Activated CD4-positive, CD25-positive, alpha-beta regulatory T cell (primary cell): ENCODE results near the gene TSPAN31.
"Not testable (repeated sequence)": the region's sequence is repeated elsewhere in the genome, so short reads cannot be mapped to it uniquely, and the experiment has no call there.

Experiments used
- DNase-seq, 4 experiments: peaks; one replicate each; lab custom pipeline; 2025; lab: John Stamatoyannopoulos, UW

Gene TSPAN31

GRCh38 chr12:57767305-57767698, 22.5 kb downstream of the TSPAN31 start:
- DNase-seq: no peak

DNA sequence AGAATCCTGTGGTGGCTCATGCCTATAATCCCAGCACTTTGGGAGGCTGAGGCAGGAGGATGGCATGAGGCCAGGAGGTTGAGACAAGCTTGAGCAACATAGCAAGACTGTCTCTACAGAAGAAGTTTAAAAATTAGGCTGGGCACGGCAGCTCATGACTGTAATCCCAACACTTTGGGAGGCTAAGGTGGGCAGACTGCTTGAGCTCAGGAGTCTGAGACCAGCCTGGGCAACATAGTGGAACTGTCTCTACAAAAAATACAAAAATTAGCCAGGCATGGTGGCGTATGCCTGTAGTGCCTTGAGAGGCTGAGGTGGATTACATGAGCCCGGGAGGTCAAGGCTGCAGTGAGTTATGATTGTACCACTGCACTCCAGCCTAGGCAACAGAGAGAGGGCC, 23.0 kb downstream of the TSPAN31 start:
- no peak for DNase-seq

DNA sequence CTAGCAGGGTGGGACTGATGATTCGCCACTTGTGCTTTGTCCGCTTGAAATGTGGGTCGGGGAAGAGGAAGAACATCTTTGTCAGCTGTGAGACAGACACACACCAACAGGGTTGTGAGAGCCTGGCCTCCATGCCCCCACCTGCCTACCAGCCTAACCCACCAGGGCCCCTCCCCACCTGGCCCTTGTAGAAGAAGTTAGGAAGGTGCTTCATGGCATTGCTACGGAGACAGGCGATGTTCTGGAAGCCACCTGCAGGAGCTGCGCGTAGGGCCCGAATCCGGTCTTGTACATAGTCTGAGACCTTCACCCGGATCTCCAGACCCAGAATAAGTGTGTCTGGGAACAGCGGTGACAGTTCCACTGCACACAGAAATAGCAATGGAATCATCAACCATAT, 24.8 kb downstream of the TSPAN31 start:
- no peak for DNase-seq

- DNase-seq: no peak
These were observed 25.9 kb downstream of the TSPAN31 start for GRCh38 chr12:57770734-57771133.

- peak in 3 of 4 experiments; percentile 40 to 80 (median 79) for DNase-seq
These were observed 26.5 kb downstream of the TSPAN31 start for GRCh38 chr12:57771236-57771872.

GRCh38 chr12:57771873-57772428, 27.1 kb downstream of the TSPAN31 start, which contains the start of gene METTL1:
Gene METTL1 (minus strand): TSS chr12:57772105. CDS start chr12:57772083, 22 bp downstream.
- peak; percentile 70 to 83 (median 78) for DNase-seq

GRCh38 chr12:57772429-57773322, 27.8 kb downstream of the TSPAN31 start, which contains the start of gene EEF1AKMT3:
Gene EEF1AKMT3 (plus strand): TSS chr12:57772614. CDS start chr12:57772725, 111 bp downstream.
- DNase-seq: no peak

GRCh38 chr12:57774634-57775033, 29.8 kb downstream of the TSPAN31 start:
- not testable (repeated sequence) for DNase-seq

GRCh38 chr12:57775044-57775443, 30.2 kb downstream of the TSPAN31 start:
- no peak for DNase-seq

GRCh38 chr12:57775563-57776246, 30.9 kb downstream of the TSPAN31 start:
- DNase-seq: no peak

DNA sequence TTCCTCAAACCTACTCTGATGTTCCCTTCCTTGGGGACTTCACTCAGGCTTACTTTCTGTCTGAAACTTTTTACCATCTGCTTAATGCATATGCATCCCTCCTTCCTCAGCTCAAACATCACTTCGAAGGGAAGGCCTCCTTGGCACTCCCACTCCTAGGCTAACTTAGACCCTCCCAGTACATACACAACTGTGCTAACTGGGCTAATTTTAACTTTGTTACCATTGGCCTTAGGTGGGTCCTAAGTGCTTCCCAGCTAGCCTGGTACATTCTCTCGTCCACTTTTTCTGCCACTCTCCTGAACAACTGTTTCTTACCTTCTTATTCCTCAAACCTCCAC, 31.4 kb downstream of the TSPAN31 start:
- DNase-seq: no peak

- DNase-seq: no peak
These were observed 32.5 kb downstream of the TSPAN31 start for GRCh38 chr12:57777367-57777766.

DNA sequence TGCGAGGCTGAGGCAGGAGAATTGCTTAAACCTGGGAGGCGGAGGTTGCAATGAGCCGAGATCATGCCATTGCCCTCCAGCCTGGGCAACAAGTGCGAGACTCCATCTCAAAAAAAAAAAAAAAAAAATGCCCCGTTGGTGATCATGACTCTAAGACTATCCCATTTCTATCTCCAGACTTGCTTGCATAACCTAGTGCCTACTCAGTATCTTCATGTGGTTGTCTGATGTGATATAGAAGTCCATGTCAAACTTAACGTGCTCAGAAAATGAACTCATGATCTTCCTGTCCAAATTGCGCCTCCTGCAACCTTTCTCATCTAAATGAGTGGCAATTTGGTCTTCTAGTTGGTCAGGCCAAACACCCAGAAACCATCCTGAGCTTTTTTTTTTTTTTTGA, 33.1 kb downstream of the TSPAN31 start:
- DNase-seq: no peak

DNA sequence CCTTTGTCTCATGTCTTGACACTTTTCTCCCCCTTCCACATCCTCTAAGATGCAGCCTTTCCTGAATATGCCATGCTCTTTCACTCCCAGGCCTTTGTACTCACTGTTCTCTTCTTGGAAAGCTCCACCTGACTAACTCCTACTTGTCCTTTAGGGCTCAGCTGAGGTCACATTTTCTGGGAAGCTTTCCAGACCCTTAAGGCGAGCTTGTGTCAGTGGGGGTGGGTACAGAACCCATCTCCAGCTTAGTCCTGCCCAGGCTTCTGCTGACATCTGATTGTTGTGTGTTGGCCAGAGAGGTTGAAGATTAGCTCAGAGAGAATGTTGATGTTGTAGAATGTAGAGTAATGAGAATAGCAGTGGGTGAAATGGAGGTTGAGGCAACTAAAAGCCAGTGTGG, 34.9 kb downstream of the TSPAN31 start:
- DNase-seq: no peak

GRCh38 chr12:57780284-57780897, 35.6 kb downstream of the TSPAN31 start:
- no peak for DNase-seq

- DNase-seq: no peak
These were observed 36.4 kb downstream of the TSPAN31 start for GRCh38 chr12:57781244-57781643.

DNA sequence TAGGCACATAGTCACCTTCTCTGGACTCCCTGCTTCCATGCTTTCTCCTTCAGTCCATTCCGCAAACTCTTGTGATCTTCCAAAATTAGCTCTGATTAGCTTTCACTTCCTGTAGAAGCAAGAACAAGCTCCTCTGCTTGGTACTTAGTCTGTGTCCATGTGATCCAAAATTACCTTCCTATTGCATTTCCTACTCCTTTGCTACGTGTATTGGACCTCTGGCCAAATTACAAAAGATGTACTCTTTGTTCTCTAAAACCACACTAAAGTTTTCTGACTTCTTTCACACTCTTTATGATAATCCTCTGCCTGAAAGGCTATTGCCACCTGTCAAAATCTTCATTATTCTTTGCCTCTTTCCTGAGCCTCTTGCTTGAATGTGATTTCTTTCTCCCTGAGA, 37.0 kb downstream of the TSPAN31 start:
- DNase-seq: no peak

DNA sequence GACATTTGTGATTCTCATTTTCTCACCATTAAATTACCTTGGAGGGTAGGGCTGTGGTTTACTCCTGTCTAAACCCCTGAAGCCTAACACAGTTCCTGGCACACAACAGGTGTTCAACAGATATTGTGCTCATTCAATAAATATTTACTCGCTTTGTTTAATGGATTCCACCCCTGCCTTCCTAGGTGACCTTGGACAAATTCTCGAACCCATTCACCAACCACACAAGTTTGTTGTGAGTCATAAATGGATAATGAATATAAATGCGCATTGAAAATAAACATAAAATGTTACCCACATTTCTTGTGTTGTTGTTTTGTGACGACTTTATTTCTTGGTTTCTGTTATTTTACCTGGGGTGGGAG, 37.4 kb downstream of the TSPAN31 start:
- DNase-seq: no peak

DNA sequence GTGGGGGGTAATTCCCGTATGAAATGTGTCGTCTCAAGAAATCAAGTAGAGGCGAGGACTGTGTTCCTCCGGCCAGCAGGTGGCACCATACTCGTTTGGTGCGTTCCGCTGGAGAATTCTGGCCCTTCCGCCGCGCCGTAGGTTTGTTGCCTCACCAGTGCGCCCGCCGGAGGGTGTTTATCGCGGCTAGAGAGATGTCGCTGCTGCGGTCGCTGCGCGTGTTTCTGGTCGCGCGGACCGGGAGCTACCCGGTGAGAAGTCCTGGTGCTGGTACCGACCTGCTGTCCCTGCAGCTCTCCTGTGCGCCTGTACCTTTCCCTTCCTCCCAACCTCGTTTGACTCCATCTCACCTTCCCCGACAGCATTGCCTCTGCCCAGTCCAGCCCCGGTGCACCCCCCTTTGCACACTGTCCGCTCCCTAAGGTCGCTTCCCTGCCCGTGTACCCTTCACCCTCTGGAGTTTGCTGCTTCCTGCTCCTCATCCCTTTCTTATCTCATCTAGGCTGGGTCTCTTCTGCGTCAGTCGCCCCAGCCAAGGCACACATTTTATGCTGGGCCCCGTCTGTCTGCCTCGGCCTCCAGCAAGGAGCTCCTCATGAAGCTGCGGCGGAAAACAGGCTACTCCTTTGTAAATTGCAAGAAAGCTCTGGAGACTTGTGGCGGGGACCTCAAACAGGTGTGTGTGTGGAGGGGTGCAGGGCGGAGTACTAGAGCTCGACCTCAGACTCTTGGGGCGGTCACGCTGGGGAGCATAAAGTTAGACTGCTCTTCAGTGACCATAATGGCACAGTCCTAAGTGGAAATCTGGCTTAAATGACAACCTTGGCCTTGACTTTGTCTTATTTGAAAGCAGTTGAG, 38.0 kb downstream of the TSPAN31 start, which contains the start of gene TSFM:
TSFM (plus strand) TSS at position 180 of the 858 bp plus-strand sequence; CDS start at position 195, 15 bp downstream.
- DNase-seq: peak; percentile 90 to 98 (median 94)

GRCh38 chr12:57783466-57783801, 38.6 kb downstream of the TSPAN31 start:
- DNase-seq: no peak

GRCh38 chr12:57783861-57784260, 39.0 kb downstream of the TSPAN31 start:
- DNase-seq: no peak
